Panc1 (cell line): ENCODE data around the gene CBFB. TPM values are rescaled to one million over a fixed set of nuclear protein-coding genes. Genes with fewer than 3 reads are reported as not detected.

Source experiments
- ATAC-seq: fragments of 200-7000 bp; cut with Tn5 transposase; 2 replicates; pipeline ENCODE4 v1.9.1; 2020; ENCODE audit warnings: mild to moderate bottlenecking, moderate library complexity
- BruUV-seq: library from RNA; stranded (reverse); fragments of 400-500 nt; replicated peaks from 2 replicates; lab custom pipeline; 2021; lab: Mats Ljungman, UMichigan
- CTCF ChIA-PET: fragments of 300-600 bp; sonication (Branson Sonifier 250); formaldehyde crosslinking; loops from one replicate; lab custom pipeline; 2022; ENCODE audit warnings: antibody characterized with exemption; lab: Charles Lee
- POLR2A ChIA-PET: fragments of 300-600 bp; sonication (Branson Sonifier 250); formaldehyde crosslinking; loops from one replicate; lab custom pipeline; 2022; ENCODE audit warnings: antibody characterized with exemption; lab: Charles Lee
- DNase-seq: peaks from one replicate; pipeline ENCODE4 v3.0.0-alpha.2; 2010; ENCODE audit warnings: low read depth, low spot score
- H3K27ac ChIP-seq: 2 replicates; pipeline ENCODE4 v1.5.1; 2011; ENCODE audit warnings: mild to moderate bottlenecking, low read length, inconsistent platforms
- H3K27me3 ChIP-seq: fragments of 200-500 bp; sonication (Bioruptor generic); 2 replicates; pipeline ENCODE4 v1.6.0; 2014; ENCODE audit warnings: low read length, inconsistent platforms; ENCODE audit not compliant: control insufficient read depth, insufficient read depth
- H3K36me3 ChIP-seq: fragments of 200-500 bp; sonication (Bioruptor generic); 2 replicates; pipeline ENCODE4 v1.5.1; 2014; ENCODE audit warnings: inconsistent platforms, mild to moderate bottlenecking, low read length, moderate library complexity; ENCODE audit not compliant: control insufficient read depth, insufficient read depth
- H3K4me1 ChIP-seq: 2 replicates; pipeline ENCODE4 v1.5.1; 2011; ENCODE audit warnings: inconsistent platforms, mild to moderate bottlenecking, low read length, moderate library complexity; ENCODE audit not compliant: control insufficient read depth, insufficient read depth
- H3K4me3 ChIP-seq, 2 experiments: 2 replicates each; pipeline ENCODE4 v1.5.1; 2011 to 2012; ENCODE audit warnings: low read depth in 2 of 2, low read length in 2 of 2, mild to moderate bottlenecking in 2 of 2, inconsistent platforms in 1 of 2, moderate library complexity in 1 of 2
- H3K9me3 ChIP-seq: fragments of 200-500 bp; sonication (Bioruptor generic); 2 replicates; pipeline ENCODE4 v1.5.1; 2014; ENCODE audit warnings: low read depth, mild to moderate bottlenecking, inconsistent platforms, low read length, moderate library complexity; ENCODE audit not compliant: control insufficient read depth, insufficient read depth
- CTCF ChIP-seq: fragments of 450-650 bp; IDR thresholded peaks from 2 replicates; pipeline ENCODE4 v1.5.1; 2017; ENCODE audit warnings: mild to moderate bottlenecking
- POLR2AphosphoS5 ChIP-seq: IDR thresholded peaks from 2 replicates; pipeline ENCODE4 v1.6.1; 2012; ENCODE audit warnings: mild to moderate bottlenecking, low read depth, low read length, moderate library complexity
- REST ChIP-seq, 2 experiments: IDR thresholded peaks; 2 replicates each; pipeline ENCODE4 v1.6.1; 2011 to 2012; ENCODE audit warnings: low read depth in 2 of 2, control low read depth in 1 of 2, low read length in 1 of 2, mild to moderate bottlenecking in 1 of 2, moderate library complexity in 1 of 2; ENCODE audit not compliant: insufficient read depth in 1 of 2
- SIN3A ChIP-seq: IDR thresholded peaks from 2 replicates; pipeline ENCODE4 v1.6.1; 2012; ENCODE audit warnings: low read depth, mild to moderate bottlenecking, low read length, moderate library complexity, borderline replicate concordance; ENCODE audit not compliant: insufficient read depth
- TCF7L2 ChIP-seq: IDR thresholded peaks from 2 replicates; pipeline ENCODE4 v1.6.1; 2011; ENCODE audit warnings: mild to moderate bottlenecking, low read depth, low read length, inconsistent platforms
- in situ Hi-C: cut with HindIII; loops from 2 replicates; pipeline ENCODE4 v1.10.0; 2016; ENCODE audit warnings: low sequenced_read_pairs, low pct_unique_long_range_greater_than_20kb
- intact Hi-C: fragments of 100-400 bp; cut with micrococcal nuclease; formaldehyde crosslinking; loops from one replicate; pipeline ENCODE4 v1.10.0; 2022; ENCODE audit not compliant: unreplicated experiment
- total RNA-seq: library from RNA; stranded (reverse); gene quantifications from one replicate; pipeline ENCODE4 v1.2.1, GENCODE V29; 2021; ENCODE audit not compliant: unreplicated experiment

Gene CBFB
- total RNA-seq, 1 experiment from 2014 or later, result 66.4 TPM

DNA sequence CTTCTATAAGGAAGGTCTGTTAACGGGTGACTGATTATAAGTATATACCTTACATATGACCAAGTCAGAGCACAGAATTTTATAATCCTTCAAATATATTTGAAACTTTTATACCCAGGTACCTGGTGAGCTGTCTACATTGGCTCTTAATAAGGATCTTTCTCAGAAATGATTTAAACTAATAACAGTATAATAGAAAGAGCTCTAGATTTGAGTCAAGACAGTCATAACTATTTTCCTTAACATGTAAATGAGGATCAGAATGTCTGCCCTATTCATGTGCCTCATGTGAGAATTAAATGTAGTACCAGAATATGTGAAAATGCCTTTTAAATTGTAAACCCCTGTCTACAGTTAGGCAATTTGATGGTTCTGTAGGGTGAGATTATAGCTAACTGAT, 14.5 kb downstream of the CBFB start:
- in situ Hi-C loops, result no loop called here
- DNase-seq (no peak), ATAC-seq (no peak)
- Histone ChIP-seq H3K4me1 (no peaks in the 10 kb centered on the region), H3K9me3 (no peaks in the 10 kb centered on the region), H3K27me3 (no peaks in the 10 kb centered on the region), H3K4me3 (no peak overlapping the region), H3K36me3 (peaks cover 3% of the 10 kb centered on the region), H3K27ac (no peak overlapping the region)
- ChIA-PET CTCF (no interaction called here), POLR2A (interaction anchor here (0.7 kb wide), 1 partner anchor 24 kb away, joined by 4 read pairs; no protein-coding TSS in a partner anchor)
- intact Hi-C loops, result no loop called here
- no peak for TF ChIP-seq CTCF
- no peak for TF ChIP-seq TCF7L2
- TF ChIP-seq REST (IDR thresholded peaks at IDR 0.05; ENCODE audit: insufficient read depth in 1 of 2, low read depth in 2 of 2, low read length in 1 of 2), result no peak
- no peak for TF ChIP-seq POLR2AphosphoS5
- TF ChIP-seq SIN3A, result no peak
- TSS peak; percentile 11 for BruUV-seq

DNA sequence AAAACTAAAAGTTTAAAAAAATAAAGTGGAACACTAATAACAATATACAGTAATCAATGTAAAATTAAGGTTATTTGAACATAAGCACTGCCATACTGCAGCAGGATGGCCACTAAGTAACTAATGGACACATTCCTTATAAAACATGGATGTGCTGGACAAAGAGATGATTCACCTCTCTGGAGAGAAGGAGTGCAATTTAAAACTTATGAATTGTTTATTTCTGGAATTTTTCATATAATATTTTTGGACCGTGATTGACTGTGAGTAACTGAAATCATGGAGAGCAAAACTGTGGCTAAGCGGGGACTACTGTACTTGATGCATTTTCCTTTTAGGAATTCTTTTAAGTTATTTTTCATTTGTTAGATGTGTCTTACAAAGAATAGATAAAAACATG, 21.8 kb downstream of the CBFB start:
- CTCF ChIA-PET, result no interaction called here

More for the DNA sequence above, 21.8 kb downstream of the CBFB start:
- ATAC-seq, result no peak
- intact Hi-C loops (no loop called here), in situ Hi-C loops (no loop called here)
- no TSS peak for BruUV-seq
- POLR2A ChIA-PET, result no interaction called here
- Histone ChIP-seq H3K27me3 (no peaks in the 10 kb centered on the region), H3K27ac (no peak overlapping the region), H3K4me3 (no peak overlapping the region), H3K9me3 (no peaks in the 10 kb centered on the region), H3K36me3 (no peaks in the 10 kb centered on the region), H3K4me1 (peaks cover 3% of the 10 kb centered on the region; the same call in 1 of the 2 replicates)
- no peak for DNase-seq
- no peak for TF ChIP-seq REST (IDR thresholded peaks at IDR 0.05; ENCODE audit: insufficient read depth in 1 of 2, low read depth in 2 of 2, low read length in 1 of 2)
- TF ChIP-seq CTCF, result no peak
